ENCODE measurements around the gene TMEM176B.
"Not testable (repeated sequence)": the region's sequence is repeated elsewhere in the genome, so short reads cannot be mapped to it uniquely, and the experiment has no call there.

The TMEM176B gene

DNA sequence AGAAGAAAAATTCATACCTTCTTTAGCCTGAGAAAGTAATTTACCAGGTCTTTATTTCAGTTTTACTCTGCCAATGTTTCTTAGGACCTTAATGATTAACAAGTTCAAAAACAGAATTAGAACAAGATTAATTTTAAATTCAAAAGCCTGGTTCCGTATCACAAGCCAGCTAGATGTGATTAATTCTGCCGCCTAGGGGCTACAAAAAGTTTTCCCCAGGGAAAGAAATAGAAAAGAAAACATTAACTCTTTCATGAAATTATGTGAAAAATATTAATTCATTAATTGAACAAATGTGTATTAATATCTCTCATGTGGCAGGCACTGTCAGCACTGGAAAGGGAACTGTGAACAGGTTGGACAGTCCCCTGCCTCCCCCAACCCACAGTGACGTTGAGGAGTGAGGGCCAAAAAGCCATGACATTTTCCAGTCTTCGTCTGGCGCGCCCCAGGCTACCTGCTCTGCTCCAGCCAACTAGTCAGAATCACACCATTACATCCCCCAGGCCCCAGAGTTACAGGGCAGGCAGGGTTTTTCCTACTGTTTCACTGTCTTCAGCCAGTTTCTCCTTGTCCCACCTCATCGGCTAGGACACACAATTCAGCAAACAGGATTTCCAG, 20.5 kb upstream of the TMEM176B start:
- no peak for DNase-seq

GRCh38 chr7:150820148-150820547, 20.0 kb upstream of the TMEM176B start:
- DNase-seq, result no peak

DNA sequence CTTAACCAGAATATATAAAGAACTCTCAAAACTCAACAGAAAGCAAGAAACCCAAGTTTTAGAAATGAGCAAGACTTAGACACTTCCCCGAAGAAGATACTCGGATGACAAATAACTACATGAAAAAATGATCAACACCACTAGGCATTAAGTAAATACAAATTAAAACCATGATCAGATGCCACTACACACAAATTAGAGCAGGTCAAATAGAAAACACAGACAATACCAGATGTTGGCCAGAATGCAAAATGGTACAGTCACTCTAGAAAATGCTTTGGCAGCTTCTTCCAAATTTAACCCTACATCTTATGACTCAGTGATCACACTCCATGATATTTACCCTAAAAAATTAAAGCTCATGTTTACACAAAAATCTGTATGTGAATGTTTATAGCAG, 18.8 kb upstream of the TMEM176B start:
- no peak for DNase-seq

DNA sequence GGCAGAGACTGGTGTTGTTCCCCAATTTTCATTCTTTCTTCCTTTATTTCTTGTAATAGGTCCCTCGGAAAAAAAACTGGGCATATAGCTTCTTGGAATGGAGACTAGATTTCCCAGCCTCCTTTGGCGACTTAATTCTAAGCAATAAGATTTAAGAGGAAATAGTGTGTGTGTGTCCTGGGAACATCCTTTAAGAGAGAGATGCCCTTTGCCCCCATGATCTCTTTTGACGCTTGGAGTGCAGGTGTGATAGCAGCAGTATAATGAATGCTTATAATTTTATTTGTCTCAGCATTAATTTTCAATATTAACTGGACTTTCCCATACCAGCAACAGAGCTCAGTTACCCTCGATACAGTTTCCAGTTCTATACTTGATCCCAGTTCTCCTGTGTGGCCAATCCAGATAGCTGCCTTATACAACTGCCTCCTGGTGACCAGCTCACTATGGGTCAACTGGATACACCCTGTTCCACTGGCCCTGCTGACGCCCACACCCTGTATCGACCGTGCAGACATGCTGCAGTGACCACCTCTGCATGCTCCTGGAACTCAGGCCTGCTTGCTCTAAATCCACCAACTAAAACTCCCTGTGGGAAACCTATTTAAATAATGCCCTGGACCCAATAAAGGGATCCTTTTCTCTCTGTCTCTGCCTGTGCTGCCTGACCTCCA, 14.3 kb upstream of the TMEM176B start:
- no peak for DNase-seq

DNA sequence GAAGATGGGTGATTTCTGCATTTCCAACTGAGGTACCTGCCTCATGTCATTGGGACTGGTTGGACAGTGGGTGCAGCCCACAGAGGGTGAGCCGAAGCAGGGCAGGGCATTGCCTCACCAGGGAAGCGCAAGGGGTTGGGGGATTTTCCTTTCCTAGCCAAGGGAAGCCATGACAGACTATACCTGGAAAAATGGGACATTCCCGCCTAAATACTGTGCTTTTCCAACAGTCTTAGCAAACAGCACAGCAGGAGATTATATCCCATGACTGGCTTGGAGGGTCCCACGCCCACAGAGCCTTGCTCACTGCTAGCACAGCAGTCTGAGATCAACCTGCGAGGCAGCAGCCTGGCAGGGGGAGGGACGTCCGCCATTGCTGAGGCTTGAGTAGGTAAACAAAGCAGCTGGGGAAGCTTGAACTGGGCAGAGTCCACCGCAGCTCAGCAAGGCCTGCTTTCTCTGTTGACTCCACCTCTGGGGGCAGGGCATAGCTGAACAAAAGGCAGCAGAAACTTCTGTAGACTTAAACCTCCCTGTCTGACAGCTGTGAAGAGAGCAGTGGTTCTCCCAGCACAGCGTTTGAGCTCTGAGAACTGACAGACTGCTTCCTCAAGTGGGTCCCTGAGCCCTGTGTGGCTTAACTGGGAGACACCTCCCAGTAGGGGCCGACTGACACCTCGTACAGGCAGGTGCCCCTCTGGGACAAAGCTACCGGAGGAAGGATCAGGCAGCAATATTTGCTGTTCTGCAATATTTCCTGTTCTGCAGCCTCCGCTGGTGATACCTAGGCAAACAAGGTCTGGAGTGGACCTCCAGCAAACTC, 7.7 kb upstream of the TMEM176B start:
- not testable (repeated sequence) for DNase-seq

DNA sequence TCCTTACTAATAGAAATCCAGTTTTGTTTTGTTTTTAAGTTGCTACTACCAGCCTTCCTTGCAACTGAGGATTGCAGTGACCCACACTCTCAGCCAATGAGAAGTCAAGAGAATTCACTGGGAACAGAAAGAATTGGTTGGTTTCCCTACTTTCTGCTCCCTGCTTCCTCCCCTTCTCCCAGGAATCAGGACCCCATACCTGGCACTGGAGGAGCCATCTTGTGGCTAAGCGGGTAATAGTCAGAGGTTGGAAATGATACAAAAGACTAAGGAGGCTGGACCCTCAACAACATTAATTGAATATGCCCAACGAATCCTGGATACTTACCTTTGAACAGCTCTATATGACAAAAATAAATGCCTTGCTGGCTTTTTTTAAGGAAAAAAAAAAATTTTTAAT, 6.7 kb upstream of the TMEM176B start:
- no peak for DNase-seq

GRCh38 chr7:150806454-150806853, 6.3 kb upstream of the TMEM176B start:
- DNase-seq, result no peak

DNA sequence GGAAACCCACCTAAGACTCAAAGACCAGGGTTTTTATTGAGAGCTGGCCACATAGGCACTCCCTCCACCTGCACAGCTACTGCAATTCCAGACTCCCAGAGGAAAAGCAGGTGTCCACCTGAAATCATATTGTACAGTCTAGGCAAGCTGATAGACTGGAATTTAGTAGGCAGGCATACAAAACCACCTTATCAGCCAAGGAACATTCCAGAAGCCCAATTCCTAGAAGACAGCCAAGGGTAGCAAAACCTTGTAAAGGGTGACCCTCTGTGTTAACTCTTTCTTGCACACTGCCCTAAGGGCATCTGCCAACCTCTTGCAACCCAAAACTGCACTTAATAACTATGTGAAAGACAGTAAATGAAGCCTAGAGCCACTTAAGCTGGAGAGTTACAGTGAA, 5.7 kb upstream of the TMEM176B start:
- no peak for DNase-seq

DNA sequence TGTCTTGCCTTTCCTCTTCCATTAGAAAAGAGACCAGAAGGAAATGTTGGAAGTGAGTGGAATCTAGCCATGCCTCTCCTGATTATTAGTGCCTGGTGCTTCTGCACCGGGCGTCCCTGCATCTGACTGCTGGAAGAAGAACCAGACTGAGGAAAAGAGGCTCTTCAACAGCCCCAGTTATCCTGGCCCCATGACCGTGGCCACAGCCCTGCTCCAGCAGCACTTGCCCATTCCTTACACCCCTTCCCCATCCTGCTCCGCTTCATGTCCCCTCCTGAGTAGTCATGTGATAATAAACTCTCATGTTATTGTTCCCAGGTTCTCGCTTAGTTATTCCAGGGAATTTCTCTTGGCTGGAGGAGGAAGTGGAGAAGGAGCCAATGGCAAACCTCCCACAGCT, 4.6 kb upstream of the TMEM176B start:
- DNase-seq, result no peak

DNA sequence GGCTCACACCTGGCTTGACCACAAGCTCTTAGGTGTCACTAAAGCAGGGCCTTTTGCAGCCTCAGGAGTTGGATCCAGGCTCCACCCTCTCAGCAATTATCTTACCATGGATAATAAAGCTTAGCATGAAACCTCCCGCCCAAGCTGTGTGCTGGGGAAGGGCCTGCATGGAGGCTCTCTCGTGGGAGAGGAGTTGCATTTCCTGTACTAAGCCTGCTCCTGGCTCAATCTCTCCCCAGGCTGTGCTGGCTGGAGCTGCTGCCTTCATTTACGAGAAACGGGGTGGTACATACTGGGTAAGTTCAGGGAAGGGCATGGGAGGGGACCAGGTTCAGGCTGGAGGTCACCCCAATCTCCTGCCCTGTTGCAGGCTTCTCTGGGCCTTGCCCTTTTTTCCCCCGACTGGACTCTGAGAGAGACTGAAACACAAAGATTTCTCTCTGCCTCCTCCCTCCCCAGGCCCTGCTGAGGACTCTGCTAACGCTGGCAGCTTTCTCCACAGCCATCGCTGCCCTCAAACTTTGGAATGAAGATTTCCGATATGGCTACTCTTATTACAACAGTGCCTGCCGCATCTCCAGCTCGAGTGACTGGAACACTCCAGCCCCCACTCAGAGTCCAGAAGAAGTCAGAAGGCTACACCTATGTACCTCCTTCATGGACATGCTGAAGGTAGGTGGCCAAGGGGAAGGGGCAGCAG, 3.1 kb upstream of the TMEM176B start:
- no peak for DNase-seq

DNA sequence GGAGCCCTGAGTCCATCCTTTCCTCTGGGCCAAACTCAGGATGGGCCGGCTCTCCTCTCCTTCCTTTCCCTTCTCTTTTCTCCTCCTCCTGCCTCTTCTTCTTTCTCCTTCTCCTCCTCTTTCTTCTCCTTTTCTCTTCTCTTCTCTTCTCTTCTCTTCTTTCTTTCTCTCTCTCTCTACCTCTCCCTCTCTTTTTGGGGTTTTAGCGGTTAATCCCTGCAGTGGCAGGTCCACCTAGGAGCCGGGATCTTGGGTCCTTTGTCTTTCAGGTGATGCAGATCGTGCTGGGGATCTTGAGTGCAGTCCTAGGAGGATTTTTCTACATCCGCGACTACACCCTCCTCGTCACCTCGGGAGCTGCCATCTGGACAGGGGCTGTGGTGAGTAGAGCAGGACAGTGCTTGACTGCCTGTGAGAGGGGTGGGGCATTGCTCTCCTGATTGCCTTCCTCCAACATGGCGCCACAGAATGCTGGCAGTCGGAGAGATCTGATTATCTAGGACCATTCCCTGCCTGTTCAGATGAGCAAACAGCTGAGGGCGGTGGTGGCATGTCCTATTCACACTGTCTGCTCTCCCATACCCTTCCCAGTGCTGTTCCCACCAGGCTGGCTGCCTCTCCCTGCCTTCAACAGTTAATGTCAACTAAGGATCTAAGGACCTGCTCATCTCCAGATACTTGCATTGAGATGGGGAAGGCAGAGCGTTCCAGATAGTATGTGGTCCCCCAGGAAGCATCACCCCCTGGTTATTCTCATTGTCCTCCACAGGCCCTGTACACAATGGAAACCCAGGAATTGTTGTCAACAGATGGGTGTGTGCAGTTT, 2.0 kb upstream of the TMEM176B start:
- DNase-seq, result no peak

DNA sequence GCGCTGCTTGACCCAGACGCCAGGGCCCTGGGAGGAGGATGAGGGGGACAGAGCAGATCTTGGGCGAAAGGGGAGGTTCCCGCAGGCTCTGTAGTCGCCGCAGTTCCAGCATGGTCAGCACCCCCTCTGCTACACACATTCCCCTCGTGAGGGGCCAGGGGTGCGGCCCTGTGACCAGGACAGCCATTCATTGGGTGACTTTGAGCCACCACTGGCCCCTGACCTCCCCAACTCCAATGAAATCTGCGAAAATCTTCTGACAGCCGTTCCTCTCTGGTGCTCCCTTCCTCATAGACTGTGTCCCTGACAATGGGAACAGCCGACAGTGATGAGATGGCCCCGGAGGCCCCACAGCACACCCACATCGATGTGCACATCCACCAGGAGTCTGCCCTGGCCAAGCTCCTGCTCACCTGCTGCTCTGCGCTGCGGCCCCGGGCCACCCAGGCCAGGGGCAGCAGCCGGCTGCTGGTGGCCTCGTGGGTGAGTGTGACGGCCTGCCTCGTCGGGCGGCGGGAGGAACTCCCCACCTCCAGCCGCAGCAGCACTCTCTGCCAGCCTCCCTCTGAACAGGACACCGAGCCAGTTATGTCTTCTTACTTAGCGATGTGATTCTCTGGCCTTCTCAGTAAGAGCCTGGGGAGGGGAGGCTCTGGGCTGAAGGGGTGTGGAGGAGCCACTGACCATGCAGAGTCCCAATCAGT, 1.2 kb upstream of the TMEM176B start:
- DNase-seq, result no peak

GRCh38 chr7:150800581-150801241, 547 bp upstream of the TMEM176B start, which contains the start of gene TMEM176A:
TSS of gene TMEM176A (plus strand) at chr7:150800769. CDS start at chr7:150801551, 782 bp downstream.
- DNase-seq, result no peak

DNA sequence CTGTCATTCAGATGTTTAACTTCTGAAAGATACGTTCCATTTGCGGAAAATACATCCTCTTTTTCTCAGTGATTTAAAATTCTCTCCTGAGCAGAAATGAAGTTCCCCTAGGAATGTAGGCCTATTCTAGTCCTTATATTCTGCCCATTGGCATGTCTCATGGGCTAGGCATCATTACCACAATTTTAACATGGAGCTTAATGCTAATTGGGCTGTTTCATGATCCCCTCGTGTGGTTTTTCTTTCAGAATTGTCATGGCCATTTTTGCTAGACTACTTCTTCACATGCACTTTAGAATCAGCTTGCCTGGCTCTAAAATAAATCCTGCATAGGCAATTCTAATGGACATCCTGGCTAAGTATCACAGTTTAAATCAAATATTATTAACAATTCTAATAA, 1.0 kb downstream of the TMEM176B start:
- no peak for DNase-seq

DNA sequence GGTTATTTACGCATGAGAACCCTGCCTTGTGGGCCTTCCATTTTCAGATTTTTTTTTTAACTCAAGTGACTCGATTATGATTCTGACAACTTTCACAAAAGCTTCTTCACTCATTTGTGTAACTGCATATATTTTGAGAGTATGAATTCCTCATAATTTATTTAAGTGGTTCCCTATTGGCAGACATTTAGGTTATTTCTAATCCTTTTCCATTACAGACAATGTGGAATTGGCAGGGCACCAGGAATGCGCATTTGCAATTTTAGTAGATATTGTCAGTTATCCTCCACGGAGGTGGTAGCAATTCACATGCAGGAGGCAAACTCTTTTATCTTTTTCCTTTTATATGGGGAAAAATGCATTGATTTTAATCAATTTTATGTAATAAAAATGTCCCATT, 2.5 kb downstream of the TMEM176B start:
- DNase-seq, result no peak

- no peak for DNase-seq
Measured at GRCh38 chr7:150793569-150794238, 6.5 kb downstream of the TMEM176B start.

- no peak for DNase-seq
Measured at GRCh38 chr7:150791746-150792452, 8.3 kb downstream of the TMEM176B start.

DNA sequence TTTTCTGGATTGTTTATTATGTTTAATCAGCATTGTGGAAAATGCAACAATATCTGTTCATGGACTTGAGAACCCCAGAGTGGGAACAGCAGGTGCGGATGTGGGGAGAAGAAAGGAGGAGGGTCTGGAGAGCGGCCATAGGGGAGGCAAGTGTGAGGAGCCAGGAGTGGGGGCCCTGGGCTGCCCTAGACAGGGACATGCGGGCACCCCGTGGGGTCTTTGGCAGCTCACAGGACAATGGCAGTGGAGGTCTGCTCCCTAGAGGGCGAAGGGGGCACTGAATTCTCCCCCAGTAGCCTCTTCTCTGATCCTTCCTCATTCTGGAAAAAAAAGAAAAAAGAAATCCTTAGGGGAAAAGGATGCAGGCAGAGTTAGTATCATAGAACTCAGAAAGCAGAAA, 8.9 kb downstream of the TMEM176B start:
- DNase-seq, result no peak

DNA sequence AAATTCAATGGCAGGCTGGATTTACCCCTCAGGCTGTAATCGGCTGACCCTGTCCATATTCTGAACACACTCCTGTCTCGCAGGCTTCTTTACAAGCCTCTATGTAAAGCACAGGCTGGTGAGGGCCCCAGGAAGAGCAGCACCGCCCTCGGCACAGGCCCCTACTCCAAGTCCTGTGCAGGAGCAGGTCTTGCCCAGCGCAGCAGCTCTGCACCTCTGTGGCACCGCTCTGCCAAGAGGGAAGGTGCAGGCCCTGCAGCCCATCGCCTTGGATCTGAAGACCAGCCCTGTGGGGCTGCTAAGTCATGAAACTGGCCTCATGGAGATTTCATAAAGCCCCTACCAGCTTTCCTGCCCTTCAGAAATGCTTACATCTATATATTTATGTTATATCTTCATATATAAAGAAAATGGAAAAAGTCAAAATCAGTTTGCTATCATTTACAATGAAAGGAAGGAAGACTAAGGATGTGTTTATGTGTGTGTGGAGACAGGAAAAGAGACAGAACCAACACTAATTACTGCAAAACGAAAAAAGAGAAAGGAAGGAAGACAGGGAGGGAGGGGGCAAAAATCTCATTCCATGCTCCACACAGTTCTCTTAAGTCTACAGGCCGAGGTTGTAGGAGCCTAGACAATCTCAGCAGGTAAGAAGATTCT, 9.6 kb downstream of the TMEM176B start:
- no peak for DNase-seq
